ENCODE results near the gene ALDH18A1. TPM values are rescaled to one million over a fixed set of nuclear protein-coding genes. Genes with fewer than 3 reads are reported as not detected.

Gene ALDH18A1
- polyA plus RNA-seq, 1 experiment = 125 TPM

GRCh38 chr10:95602382-95602781 is 54.1 kb downstream of the ALDH18A1 start:
- TF ChIP-seq CTCF (IDR thresholded peaks at IDR 0.05; ENCODE audit: low read depth, low read length) = no peak
- H3K4me3 ChIP-seq (ENCODE audit: low read depth, low read length) = no peak overlapping the region
- CTCF ChIA-PET = interaction anchor here (0.9 to 11.8 kb wide), 10 partner anchors 10 to 974 kb away, joined by 3 to 166 read pairs (median 8); partner anchors contain the start of gene TCTN3
- POLR2A ChIA-PET = no interaction called here
- no peak overlapping the region for H3K27ac ChIP-seq (ENCODE audit: low read depth, low read length)
- no peaks in the 10 kb centered on the region for H3K27me3 ChIP-seq (ENCODE audit: control insufficient read depth, insufficient read depth, low read length)
- no peaks in the 10 kb centered on the region for H3K9me3 ChIP-seq (ENCODE audit: control insufficient read depth, insufficient read depth, low read length)
- DNase-seq (ENCODE audit: low read depth, low spot score) = no peak

DNA sequence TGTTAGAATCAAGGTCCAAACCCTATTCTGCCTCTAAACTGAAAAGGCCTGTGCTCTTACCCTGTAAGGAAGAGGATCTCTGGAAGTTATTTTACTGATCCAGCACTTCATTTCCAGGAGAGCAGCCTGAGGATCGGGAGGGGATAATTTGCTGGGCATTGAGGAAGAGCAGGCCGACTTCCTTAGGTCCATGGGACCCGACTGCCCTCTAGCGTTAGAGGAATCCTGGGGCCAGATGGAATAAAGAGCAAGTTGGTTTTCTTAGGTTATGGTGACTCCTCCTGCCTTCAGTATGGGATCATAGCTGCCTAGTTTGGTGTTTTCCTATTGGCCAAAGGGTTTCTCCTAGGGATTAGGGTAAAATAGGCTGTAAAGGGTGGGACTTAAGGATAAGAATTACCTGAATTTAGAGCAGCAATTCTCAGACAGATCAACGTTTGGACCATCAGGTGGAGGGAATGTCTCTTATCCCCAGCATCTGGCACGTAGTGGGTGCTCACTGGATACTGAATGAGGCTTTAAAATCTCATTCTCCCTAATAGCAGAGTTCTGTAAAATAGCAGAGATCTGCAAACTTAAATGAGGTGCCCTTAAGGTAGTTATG is 55.3 kb downstream of the ALDH18A1 start:
- TF ChIP-seq CTCF (IDR thresholded peaks at IDR 0.05; ENCODE audit: low read depth, low read length) = peak; percentile 98
- H3K9me3 ChIP-seq (ENCODE audit: control insufficient read depth, insufficient read depth, low read length) = no peaks in the 10 kb centered on the region
- H3K27ac ChIP-seq (ENCODE audit: low read depth, low read length) = no peak overlapping the region
- no peak overlapping the region for H3K4me3 ChIP-seq (ENCODE audit: low read depth, low read length)
- CTCF ChIA-PET = interaction anchor here (0.5 to 11.8 kb wide), 25 partner anchors 12 to 973 kb away, joined by 3 to 166 read pairs (median 4); no protein-coding TSS in a partner anchor
- peak; percentile 70 for DNase-seq (ENCODE audit: low read depth, low spot score)
- no peaks in the 10 kb centered on the region for H3K27me3 ChIP-seq (ENCODE audit: control insufficient read depth, insufficient read depth, low read length)
- POLR2A ChIA-PET = no interaction called here

DNA sequence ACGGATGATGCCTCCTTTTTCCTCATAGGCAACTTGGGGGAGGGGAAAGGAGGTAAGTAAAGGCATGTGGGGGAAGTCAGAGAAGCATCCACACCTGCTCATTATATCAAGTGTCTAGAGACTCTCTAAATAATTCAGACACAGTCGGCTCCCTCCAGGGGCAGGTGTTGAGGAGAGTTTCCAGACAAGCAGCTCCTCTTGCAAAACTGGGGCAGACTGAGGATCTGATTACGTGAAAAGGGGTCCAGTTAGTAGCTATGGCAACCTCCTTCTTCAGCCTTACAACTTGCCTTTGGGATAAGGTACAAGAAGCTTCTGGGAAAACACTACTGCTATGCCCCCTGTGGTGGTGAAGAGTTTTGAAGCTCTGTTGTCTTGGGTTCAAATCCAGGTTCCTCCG is 56.4 kb downstream of the ALDH18A1 start:
- no peak for TF ChIP-seq CTCF (IDR thresholded peaks at IDR 0.05; ENCODE audit: low read depth, low read length)
- POLR2A ChIA-PET = no interaction called here
- CTCF ChIA-PET = interaction anchor here (0.8 to 11.8 kb wide), 10 partner anchors 14 to 637 kb away, joined by 3 to 166 read pairs (median 4); no protein-coding TSS in a partner anchor

DNA sequence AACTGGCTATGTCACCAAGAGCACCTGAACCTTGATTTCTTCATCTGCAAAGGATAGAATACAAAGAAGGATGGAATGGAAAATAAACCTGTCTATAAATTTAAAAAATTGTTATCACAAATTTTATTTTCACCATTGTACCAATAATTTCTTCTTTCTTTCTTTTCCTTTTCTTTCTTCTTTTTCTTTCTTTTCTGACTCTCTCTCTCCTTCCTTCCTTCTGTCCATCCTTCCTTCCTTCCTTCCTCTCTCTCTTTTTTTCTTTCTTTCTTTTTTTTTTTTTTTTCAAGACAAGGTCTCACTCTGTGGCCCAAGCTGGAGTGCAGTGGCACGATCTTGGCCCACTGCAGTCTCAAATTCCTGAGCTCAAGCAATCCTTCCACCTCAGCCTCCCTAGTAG is 58.7 kb downstream of the ALDH18A1 start:
- H3K27me3 ChIP-seq (ENCODE audit: control insufficient read depth, insufficient read depth, low read length) = no peaks in the 10 kb centered on the region
- TF ChIP-seq CTCF (IDR thresholded peaks at IDR 0.05; ENCODE audit: low read depth, low read length) = no peak
- DNase-seq (ENCODE audit: low read depth, low spot score) = no peak
- H3K9me3 ChIP-seq (ENCODE audit: control insufficient read depth, insufficient read depth, low read length) = no peaks in the 10 kb centered on the region
- ChIA-PET POLR2A (no interaction called here), CTCF (interaction anchor here (1.2 to 11.8 kb wide), 3 partner anchors 19 to 224 kb away, joined by 4 to 166 read pairs (median 24); no protein-coding TSS in a partner anchor)
- no peak overlapping the region for H3K4me3 ChIP-seq (ENCODE audit: low read depth, low read length)
- H3K27ac ChIP-seq (ENCODE audit: low read depth, low read length) = no peak overlapping the region

More for the DNA sequence above, 56.4 kb downstream of the ALDH18A1 start:
- no peak for DNase-seq (ENCODE audit: low read depth, low spot score)
- no peak overlapping the region for H3K27ac ChIP-seq (ENCODE audit: low read depth, low read length)
- no peaks in the 10 kb centered on the region for H3K27me3 ChIP-seq (ENCODE audit: control insufficient read depth, insufficient read depth, low read length)
- no peak overlapping the region for H3K4me3 ChIP-seq (ENCODE audit: low read depth, low read length)
- no peaks in the 10 kb centered on the region for H3K9me3 ChIP-seq (ENCODE audit: control insufficient read depth, insufficient read depth, low read length)

- POLR2A ChIA-PET = no interaction called here
Measured at GRCh38 chr10:95588025-95588424, 68.5 kb downstream of the ALDH18A1 start.

More at GRCh38 chr10:95588025-95588424, 68.5 kb downstream of the ALDH18A1 start:
- H3K27ac ChIP-seq (ENCODE audit: low read depth, low read length) = no peak overlapping the region
- H3K4me3 ChIP-seq (ENCODE audit: low read depth, low read length) = no peak overlapping the region
- no peak for DNase-seq (ENCODE audit: low read depth, low spot score)
- no peak for TF ChIP-seq CTCF (IDR thresholded peaks at IDR 0.05; ENCODE audit: low read depth, low read length)
- CTCF ChIA-PET = interaction anchor here (3.2 kb wide), 1 partner anchor 13 kb away, joined by 15 read pairs; no protein-coding TSS in a partner anchor
- no peaks in the 10 kb centered on the region for H3K9me3 ChIP-seq (ENCODE audit: control insufficient read depth, insufficient read depth, low read length)
- H3K27me3 ChIP-seq (ENCODE audit: control insufficient read depth, insufficient read depth, low read length) = no peaks in the 10 kb centered on the region

Data from AG04450 (cell line).